HG02678 (cell line): ENCODE data around the gene MAN2A1.

Experiments
- ATAC-seq: cut with Tn5 transposase; IDR thresholded peaks from one replicate; pipeline ENCODE4 v1.9.1; 2021; ENCODE audit warnings: mild to moderate bottlenecking, moderate library complexity; ENCODE audit not compliant: unreplicated experiment

The MAN2A1 gene

DNA sequence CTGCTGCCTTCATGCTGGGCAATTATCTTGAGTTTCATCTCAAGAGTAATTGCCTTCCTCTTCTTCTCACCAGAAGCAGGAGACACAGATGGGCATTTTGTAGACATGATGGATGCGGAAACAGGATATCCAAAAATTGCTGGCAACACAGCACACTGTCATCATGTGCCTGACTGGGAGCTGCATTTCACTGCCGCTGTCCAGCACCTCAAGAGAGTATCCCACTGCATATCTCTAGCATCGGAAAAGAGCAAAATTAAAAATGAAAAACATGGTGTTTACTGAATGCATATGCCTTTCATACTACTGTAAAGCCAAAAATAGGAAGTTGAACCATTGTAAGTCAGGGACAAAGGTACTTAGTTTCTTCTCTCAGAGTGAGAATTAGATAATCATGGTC, 210.7 kb downstream of the MAN2A1 start:
- ATAC-seq = no peak

DNA sequence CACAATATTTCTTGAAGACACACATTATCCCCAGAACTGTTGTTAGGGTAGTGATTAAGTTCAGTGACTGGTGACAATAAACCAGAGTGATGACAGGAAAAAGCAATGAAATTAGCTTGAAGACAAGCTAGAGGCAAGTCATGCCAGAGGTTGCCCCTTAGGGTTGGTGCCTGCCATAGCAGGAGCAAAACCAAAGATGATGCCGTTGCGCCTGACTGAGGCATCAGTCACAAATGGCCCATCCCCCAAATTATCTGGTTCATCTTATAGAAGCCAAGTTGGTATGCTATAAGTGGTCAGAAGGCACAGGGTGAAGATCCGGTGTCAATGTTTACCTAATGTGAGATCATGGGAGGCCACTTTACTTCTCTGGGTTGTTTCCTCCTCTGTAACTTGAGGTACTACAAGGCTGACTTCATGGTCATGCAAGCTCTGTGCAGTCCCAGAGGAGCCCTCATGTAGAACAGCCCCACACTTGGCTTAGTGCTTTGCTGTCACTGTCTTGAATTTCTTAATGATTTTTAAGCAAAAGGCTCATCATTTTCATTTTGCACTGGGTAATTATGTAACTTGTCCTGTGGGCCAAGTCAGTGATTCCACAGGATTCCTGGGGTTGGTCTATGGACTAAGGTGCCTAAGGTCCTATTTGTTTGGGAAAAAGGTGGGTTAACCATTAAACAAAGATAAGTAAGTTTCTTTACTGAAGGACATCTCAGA, 211.3 kb downstream of the MAN2A1 start:
- ATAC-seq = no peak

DNA sequence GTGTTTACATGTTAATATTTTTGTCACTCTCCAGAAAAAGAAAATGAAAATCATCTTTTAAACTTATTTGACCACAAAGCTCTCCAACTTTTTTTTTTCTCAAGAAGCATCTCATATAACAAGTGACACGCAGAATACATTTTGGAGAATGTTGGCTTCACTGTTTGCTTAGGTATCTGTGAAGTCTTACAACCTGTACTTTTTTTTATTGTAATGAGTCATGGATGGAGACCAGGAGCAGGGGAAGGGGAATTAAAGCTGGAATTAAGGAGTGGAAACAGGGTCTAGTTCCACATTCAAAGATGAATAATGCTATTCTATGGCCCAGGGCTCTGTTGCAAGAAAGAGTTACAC, 211.9 kb downstream of the MAN2A1 start:
- ATAC-seq = no peak

DNA sequence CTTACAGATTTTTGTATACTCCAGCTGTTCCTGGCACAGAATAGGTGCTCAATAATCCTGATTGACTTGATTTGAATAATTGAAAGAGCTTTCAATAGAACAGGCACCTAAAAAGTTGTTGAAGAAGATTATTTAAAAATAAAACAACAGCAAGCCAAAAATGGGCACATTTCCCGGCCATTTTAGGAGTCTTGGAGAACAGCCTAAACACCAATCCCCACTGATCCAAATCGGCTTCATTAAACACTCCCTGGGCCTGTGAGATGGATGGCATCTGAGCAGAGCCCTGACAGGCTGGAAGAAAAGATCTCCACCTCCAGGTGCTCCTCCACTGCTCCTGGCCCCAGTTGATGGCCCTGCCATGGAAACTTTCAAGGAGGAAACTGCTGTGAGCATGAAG, 213.3 kb downstream of the MAN2A1 start:
- ATAC-seq = no peak

DNA sequence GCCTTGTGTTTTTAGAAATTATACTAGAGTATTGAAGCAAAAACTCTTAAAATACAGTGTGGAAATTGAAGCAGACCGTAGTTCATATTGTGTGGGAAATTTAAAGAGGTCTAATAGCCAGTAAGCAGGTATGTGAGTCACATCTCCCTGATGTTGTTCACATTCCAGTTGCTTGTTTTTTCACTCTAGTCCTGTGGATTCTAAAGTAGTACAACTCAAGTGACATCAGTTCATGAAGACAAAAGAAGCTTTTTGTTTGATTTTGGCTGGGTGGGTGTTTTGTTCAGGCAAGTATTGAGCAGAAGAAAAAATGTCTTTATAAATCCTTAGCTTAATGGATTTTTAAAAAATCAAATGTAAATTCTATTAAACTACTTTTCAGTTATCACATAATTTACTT, 216.2 kb downstream of the MAN2A1 start:
- no peak for ATAC-seq

DNA sequence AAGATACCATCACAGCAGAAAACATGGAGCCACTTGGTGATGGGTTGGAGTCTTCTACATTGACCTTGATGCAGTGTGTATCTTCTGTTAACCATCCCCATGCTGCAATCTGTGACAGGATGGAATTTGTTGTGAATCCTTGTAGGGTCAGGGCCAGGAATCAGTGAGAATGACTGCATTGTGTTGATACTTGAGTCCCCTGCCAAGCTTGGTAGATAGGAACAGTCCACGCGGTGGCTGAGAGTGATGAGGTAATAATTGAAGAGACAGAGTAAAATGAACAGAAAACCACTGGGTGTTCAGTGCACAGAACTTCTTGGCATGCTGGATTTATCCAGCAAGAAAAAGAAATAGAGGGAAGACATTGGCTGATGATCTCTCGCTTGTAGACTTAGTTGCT, 217.5 kb downstream of the MAN2A1 start:
- ATAC-seq = no peak

DNA sequence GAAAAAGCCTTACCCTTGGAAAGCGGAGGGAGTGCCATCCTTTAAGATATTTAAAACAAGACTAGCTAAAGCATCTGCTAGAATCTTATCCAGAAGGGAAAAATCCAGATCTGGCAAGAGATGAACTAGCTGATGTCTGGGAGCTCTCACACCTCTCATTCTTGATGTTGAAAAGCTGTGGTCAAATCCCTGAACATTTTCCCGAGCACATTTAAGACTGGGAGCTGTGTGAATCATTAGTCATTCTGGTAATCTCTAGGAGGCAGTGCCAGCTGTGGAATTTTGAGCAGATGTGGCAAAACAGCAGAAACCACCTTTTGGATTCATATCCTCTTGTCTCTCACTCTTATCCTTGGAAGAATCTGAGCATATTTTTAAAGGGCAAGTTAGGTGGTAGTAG, 218.0 kb downstream of the MAN2A1 start:
- no peak for ATAC-seq

DNA sequence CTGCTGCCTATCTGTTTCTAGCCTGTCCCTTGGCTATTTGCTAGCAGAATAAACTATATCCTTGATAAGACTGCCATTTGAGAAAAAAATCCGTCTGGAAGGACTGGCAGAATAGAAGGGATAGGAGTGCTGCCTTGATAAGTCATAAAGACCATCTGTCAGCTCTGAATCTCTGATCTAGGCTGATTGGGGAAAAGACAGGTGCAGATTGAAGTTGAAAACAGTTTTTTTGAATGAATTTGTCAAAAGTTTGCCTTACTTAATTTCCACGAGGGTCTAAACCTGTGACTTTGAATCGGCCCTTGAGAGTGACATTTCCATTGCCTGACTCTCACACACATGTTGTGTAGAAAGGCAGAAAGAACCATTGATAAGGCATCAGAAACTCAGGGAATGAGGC, 218.6 kb downstream of the MAN2A1 start:
- ATAC-seq = no peak

DNA sequence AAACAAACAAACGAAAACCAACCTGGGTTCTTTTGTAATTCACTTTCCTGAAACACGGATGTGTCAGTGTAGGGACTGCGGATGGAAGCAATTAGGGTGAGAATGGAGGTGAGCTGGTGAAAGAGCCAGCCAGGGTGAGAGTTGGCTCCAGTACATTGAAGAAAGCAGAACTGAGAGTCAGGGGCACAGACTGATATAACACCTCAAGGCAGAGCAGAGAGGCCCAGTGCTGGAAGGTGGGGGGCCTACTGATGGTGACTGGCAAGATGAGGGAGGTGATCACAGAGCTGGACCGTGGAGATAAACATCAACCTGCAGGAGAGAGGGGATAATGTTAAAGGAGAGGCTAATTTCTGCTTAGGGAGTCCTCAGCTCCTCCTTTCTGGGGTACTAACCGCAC, 221.1 kb downstream of the MAN2A1 start:
- peak; percentile 59 for ATAC-seq

DNA sequence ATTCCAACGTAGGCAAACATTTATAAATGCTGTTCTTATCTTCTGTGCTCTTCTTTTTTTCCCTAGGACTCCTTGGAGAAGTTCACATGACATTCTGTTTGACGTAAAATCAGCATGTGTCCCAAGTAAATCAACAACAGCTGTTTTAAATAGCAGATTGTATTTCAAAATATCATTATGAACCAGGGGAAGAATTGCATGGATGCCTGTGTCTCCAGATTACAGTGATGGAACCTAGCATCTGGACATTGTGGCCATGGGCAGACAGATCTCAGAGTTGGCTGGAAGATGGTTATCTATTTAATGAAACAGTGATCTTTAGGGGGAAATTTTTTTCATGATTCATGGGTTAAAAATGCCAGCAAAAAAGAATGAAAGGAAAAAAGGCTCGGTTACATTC, 222.0 kb downstream of the MAN2A1 start:
- ATAC-seq = no peak

DNA sequence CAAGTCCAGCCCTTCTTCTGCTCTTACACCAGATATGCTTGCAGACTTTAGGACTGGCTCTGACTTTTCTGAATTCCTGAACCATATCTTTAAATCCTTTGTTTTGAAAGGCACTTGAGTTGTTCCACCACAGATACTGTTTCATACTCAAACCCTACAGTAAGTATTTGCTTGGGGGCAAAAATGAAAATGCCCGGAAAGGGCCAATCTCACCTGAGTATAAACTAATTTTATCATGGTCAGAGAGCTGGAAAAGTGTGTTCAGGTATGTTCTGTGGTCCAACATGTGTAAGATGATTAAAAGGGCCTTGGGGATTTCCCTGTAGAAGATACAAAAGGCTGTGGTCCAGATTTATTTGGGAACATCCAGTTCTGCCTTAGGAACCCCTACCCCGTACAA, 225.2 kb downstream of the MAN2A1 start:
- ATAC-seq = no peak

DNA sequence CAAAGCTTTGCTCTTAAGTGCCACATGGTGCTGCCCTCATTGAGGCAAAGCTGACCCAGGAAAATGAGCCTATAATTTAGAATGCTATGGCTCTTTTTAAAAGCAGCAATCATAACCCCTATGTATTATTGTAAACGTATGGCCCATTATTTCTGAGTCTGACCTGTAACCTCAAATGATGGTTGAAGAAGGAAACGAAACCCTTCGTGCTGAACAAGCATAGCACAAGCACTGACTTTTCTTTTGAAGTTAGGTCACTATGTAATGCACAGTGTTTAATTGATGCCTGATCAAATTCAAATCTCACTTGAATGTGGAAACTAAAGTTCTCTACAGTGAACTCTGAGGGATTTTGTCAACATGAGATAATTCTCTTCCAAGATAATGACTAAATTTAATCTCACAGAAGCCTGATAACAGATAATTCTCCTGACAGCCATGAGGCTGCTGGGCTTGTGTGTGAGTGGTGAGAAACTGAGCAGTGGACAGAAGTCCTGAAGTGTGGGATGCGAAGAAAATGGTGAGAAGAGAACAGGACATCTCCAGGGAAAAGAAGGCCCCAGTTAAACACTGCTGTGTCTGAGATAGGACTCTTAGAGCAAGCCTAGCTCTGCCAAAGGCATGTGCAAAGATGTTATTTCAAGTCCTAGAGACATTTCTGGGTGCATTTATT, 226.9 kb downstream of the MAN2A1 start:
- no peak for ATAC-seq
